GM12892 (cell line): ENCODE data around the gene TRAF3IP1.
"Not testable (repeated sequence)": the region's sequence is repeated elsewhere in the genome, so short reads cannot be mapped to it uniquely, and the experiment has no call there.

Experiments used
- DNase-seq: peaks from one replicate; pipeline ENCODE4 v3.0.0; 2011; ENCODE audit not compliant: insufficient read length
- FAIRE-seq: peaks from 2 replicates; lab custom pipeline; 2011; peaks lifted over from hg19 to GRCh38; lab: Jason Lieb, UNC
- POLR2A ChIP-seq: IDR thresholded peaks from 2 replicates; pipeline ENCODE4 v1.6.1; 2011; ENCODE audit warnings: low read depth, low read length, control low read depth
- POLR2AphosphoS5 ChIP-seq: IDR thresholded peaks from 2 replicates; pipeline ENCODE4 v1.6.1; 2011; ENCODE audit warnings: low read depth, low read length, control low read depth
- TAF1 ChIP-seq: IDR thresholded peaks from 2 replicates; pipeline ENCODE4 v1.6.1; 2011; ENCODE audit warnings: low read depth, mild to moderate bottlenecking, control low read depth, low read length, borderline replicate concordance

The TRAF3IP1 gene

DNA sequence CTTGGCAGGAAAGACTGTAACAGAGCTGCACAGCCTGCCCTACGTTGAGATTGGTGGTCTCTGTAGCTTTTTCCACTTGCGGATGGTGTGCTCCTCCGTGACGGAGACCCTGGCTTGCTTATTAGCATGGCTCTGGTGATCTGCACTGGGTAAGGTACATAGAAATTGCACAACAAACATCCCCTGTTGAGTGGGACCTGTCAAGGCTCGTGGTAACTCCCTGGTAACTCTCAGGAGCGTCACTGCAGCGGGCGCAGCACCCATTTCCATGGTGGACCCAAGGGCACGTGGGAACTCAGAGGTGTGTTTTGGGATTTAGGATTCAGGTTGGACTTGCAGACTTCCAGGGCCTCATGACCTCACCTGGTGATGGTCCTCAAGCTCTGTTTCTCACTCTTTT is 1.1 kb downstream of the TRAF3IP1 start:
- TF ChIP-seq TAF1: no peak
- DNase-seq (no peak), FAIRE-seq (peak; percentile 38)

DNA sequence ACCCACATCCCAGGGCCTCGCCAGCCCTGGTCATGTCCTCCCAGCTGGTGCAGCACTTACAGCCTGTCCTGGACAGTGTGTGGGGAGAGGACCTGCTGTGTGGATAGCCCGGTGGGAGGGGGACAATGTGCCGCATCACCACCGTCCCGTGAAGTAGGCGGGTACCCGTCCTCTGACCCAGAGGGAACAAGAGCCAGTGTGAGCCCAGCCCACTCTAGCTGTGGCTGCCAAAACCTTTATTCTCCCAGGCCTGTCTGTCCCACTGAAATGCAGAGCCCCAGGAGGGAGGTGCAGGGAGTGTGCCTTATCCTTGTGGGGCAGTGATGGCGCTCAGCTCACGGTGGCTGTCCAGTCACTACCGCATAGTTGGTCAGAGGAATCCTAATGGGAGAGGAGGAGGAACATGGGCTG is 1.7 kb downstream of the TRAF3IP1 start:
- DNase-seq: no peak
- FAIRE-seq: no peak
- TF ChIP-seq TAF1: no peak
- TF ChIP-seq POLR2AphosphoS5: no peak
- no peak for TF ChIP-seq POLR2A

DNA sequence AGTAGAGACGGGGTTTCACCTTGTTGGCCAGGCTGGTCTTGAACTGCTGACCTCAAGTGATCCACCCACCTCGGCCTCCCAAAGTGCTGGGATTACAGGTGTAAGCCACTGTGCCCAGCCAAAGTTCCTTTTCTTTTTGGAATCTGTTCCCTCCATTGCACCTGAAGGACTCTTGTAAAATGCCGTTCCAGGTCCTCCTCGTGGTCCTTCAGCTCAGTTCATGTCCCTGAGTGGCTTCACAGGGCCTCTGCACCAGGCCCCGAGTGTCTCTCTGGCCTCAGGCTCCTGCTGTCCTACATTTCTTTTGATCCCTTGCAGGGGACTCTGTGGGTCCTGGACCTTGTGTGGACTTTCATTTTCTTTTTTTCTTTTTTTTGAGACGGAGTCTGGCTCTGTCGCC is 3.9 kb downstream of the TRAF3IP1 start:
- DNase-seq, FAIRE-seq: not testable (repeated sequence)

DNA sequence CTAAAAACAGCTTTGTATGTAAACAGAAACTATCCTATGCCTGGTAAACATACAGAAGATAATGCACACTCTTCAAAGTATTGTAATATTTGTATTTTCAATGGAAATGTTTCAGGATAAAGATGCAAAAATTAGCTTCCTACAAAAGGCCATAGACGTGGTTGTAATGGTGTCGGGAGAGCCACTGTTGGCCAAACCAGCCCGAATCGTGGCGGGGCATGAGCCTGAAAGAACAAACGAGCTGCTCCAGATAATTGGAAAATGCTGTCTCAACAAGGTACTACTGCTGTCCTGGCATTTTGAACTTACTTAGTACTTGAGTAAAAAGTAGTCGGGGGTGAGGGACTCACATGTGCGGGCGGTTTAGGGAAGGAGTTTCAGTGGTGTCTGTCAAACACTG is 5.4 kb downstream of the TRAF3IP1 start:
- FAIRE-seq: no peak

DNA sequence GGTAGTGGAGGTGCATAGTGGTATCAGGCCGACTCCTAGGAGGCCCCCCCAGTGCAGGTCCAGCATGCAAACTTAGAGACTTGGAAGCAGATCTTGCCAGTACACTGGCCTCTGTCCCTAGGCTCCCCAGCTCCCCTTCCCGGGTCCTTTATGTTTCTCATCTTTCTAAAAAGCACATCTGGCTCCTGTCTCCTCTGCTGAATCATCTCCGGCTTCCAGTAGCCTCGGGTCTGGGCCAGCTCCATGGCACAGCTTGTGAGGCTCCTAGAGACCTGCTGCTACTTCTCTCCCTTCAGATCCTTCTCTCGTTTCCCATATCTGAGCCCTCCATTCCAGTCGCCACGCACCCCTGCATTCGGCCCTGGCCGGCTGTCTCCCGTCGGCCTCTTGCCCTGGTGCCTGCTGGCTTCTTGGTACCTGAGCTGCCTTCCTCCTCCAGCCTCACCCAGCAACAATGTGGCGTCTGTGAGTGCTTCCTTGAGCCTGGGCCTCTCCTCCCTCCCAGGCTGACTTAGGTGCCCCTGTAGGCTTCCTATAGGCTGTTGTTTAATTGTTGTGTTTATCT is 6.6 kb downstream of the TRAF3IP1 start:
- FAIRE-seq (no peak), DNase-seq (no peak)
- TF ChIP-seq POLR2AphosphoS5 (no peak), TAF1 (no peak), POLR2A (no peak)

More for the DNA sequence above, 5.4 kb downstream of the TRAF3IP1 start:
- no peak for DNase-seq
- no peak for TF ChIP-seq TAF1

DNA sequence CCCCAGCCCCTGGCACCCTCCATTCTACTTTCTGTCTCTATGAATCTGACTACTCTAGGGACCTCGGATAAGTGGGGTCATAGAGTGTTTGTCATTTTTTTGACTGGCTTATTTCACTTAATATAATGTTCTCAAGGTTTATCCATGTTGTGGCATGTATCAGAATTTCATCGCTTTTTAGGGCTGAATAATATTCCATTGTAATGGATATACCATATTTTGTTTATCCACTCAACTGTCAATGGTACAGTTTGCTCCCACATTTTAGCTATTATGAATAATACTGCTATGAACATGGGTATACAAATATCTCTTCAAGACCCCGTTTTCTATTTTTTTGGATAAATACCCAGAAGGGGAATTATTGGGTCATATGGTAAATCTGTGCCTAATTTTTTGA is 7.4 kb downstream of the TRAF3IP1 start:
- no peak for TF ChIP-seq TAF1
- no peak for TF ChIP-seq POLR2AphosphoS5
- TF ChIP-seq POLR2A: no peak
- FAIRE-seq (no peak), DNase-seq (no peak)

DNA sequence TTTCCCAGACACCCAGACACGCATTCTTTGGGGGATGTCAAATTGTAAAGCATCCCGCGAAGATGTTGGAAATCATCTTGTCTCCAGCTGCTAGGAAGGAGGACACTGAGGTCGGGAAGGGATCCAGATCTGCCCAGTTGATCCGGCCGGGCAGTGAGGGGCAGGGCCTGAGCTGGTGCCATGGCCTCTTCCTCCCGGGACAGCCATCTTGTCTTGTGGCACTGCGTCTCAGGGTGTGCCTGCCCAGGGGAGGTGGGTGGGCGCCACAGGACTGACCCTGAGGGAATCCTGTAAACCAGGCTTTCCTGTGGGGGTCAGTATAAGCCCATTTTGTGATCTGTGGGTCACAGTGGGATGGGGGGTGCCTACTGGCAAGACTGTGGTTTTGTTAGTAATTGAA is 10.1 kb downstream of the TRAF3IP1 start:
- no peak for TF ChIP-seq POLR2AphosphoS5
- no peak for TF ChIP-seq POLR2A
- TF ChIP-seq TAF1: no peak
- no peak for DNase-seq
- FAIRE-seq: no peak

DNA sequence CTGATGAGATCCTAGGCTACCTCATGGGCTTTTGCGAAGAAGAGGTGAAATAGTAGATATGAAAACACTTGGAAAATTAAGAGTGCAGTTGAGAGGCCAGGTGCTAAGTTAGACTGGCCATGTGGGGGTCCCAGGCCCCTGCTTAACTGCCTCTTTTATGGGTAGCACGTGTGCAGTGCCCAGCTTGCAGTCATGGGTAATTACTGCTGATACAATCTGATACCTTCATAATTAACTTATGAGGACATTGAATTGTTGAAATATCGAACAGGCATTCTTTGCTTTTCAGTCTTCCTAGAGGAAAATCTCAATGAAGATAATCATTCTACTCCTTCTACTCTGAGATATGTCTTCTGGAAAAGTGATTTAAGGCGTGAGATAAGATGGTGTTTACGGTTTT is 11.6 kb downstream of the TRAF3IP1 start:
- FAIRE-seq (no peak), DNase-seq (no peak)
- TF ChIP-seq TAF1 (no peak), POLR2A (no peak), POLR2AphosphoS5 (no peak)

DNA sequence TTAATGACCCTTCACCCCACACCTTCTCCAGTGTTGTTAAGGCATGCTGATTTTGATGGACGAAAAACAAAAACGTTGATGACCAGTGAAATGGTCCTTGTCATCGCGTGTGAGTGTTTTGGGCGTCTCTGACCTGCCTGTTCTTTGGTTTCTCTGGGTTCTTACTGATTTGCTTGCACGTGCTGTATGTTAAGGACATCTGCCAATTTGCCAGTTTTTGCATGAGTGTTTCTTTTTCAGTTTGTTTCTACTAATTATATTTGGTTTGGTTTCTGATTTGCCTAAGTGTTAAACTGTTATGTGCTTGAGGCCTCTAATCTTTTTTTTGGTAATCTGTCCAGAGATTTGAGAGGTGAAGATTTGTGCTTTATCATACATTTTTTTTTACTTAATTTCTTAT is 14.6 kb downstream of the TRAF3IP1 start:
- no peak for DNase-seq
- FAIRE-seq: no peak
- TF ChIP-seq TAF1 (no peak), POLR2A (no peak), POLR2AphosphoS5 (no peak)

DNA sequence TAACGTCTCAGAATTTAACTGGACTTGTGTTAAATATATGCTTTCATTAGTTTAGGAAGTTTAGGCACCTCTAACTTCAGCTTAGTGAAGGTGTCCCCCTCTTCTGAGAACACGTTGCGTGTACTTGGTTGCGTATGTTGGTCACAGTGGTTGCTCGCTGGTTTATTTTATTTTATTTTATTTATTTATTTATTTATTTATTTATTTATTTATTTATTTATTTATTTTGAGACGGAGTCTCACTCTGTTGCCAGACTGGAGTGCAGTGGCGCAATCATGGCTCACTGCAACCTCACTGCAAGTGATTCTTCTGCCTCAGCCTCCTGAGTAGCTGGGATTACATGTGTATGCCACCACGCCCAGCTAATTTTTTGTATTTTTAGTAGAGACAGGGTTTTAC is 15.3 kb downstream of the TRAF3IP1 start:
- FAIRE-seq, DNase-seq: not testable (repeated sequence)

DNA sequence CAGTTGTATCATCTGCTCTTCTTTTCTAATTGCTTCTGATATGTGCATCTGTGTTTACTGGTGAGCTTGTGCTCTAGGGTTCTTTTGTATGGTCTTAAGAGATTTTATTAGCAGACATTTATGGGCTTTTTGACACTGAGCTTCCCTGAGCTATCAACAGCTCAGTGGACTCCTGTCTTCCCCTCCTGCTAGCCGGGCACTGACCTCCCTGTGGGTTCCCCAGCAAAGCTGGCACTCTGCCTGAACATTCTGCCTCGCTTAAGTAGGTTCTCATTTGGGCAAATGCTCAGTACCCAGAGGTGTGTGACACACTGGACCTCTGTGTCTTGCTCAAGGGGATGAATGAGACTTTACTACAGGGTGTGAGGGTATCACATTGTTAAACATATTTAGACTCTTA is 15.8 kb downstream of the TRAF3IP1 start:
- no peak for FAIRE-seq
- DNase-seq: no peak

DNA sequence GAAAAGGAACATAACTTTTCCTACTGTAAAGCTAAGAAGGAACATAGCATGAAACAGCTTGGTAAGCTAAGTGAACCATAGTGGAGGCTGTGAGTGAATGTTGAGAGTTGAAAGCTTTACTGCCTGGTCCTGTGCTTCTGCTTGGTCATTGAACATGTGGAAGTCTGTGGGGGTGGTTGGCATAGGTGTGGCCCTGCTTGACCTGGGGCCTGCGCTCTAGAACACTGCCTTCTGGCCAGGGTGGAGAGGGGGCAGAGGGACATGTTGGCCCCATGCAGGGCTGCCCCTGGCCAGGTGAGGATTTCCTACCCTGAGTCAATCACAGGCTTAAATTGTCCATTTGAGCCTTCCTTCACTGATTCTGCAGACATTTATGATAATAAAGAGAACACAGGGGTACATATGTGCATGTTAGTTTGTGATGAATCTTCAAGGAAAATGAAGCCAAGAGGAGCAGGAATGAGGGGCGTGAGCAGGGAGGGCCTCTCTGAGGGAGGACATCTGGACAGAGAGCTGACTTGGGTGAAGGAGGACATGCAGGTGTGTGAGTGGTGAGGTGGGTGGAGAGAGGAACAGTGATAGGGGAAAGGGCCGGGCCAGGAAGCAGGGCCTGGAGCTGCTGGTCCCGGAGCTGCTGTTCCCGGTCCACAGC is 16.6 kb downstream of the TRAF3IP1 start:
- no peak for FAIRE-seq

More for the DNA sequence above, 15.8 kb downstream of the TRAF3IP1 start:
- TF ChIP-seq POLR2AphosphoS5 (no peak), TAF1 (no peak), POLR2A (no peak)

DNA sequence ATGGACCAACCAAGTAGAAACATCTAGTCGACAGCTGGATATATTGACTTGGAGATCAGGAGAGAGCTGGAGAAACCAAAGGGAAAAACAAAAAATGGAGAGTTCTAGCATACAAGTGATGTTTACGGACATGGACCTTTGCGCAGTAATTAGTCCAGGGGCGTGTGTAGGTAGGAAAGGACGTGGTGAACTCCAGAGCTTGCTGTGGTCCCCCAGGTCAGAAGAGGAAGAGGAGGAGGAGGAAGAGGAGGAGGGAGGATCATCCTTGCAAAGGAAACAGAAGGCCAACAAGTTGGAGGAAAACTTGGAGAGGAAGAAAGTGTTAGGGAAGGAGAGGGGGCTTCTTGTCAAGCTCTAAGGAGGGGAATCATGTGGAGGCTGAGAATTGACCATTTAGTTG is 17.5 kb downstream of the TRAF3IP1 start:
- FAIRE-seq (no peak), DNase-seq (no peak)
- TF ChIP-seq POLR2AphosphoS5 (no peak), TAF1 (no peak), POLR2A (no peak)

More for the DNA sequence above, 16.6 kb downstream of the TRAF3IP1 start:
- no peak for TF ChIP-seq POLR2A
- TF ChIP-seq POLR2AphosphoS5: no peak
- no peak for DNase-seq
